Right forelimb (tissue), 1 donor: Measurements from ENCODE around the gene BOLL.
"Not testable (repeated sequence)": the region's sequence is repeated elsewhere in the genome, so short reads cannot be mapped to it uniquely, and the experiment has no call there.

ENCODE experiments used
- DNase-seq: peaks from one replicate; pipeline ENCODE4 v3.0.0-alpha.2; 2018

Gene BOLL

GRCh38 chr2:197795277-197795676 lies 10.2 kb upstream of the BOLL start:
- no peak for DNase-seq

- DNase-seq, result no peak
These were observed 8.3 kb upstream of the BOLL start for GRCh38 chr2:197793456-197793855.

- DNase-seq, result peak; percentile 55
These were observed 1.1 kb upstream of the BOLL start for GRCh38 chr2:197786010-197786877.

GRCh38 chr2:197782126-197782525 lies 3.0 kb downstream of the BOLL start:
- DNase-seq, result no peak

GRCh38 chr2:197779261-197779660 lies 5.9 kb downstream of the BOLL start:
- no peak for DNase-seq

- DNase-seq, result no peak
These were observed 7.2 kb downstream of the BOLL start for GRCh38 chr2:197777823-197778407.

GRCh38 chr2:197760293-197760657 lies 24.8 kb downstream of the BOLL start:
- DNase-seq, result no peak

- DNase-seq, result no peak
These were observed 25.4 kb downstream of the BOLL start for GRCh38 chr2:197759625-197760292.

- DNase-seq, result no peak
These were observed 26.1 kb downstream of the BOLL start for GRCh38 chr2:197759013-197759412.

GRCh38 chr2:197740200-197740599 lies 44.9 kb downstream of the BOLL start:
- no peak for DNase-seq

- not testable (repeated sequence) for DNase-seq
These were observed 56.3 kb downstream of the BOLL start for GRCh38 chr2:197728555-197729544.

GRCh38 chr2:197727011-197727410 lies 58.1 kb downstream of the BOLL start:
- DNase-seq, result no peak

GRCh38 chr2:197717863-197718262 lies 67.3 kb downstream of the BOLL start:
- DNase-seq, result no peak

- no peak for DNase-seq
These were observed 71.8 kb downstream of the BOLL start for GRCh38 chr2:197713271-197713670.

- no peak for DNase-seq
These were observed 73.5 kb downstream of the BOLL start for GRCh38 chr2:197711578-197711977.

GRCh38 chr2:197710424-197711042 lies 74.6 kb downstream of the BOLL start:
- no peak for DNase-seq

- not testable (repeated sequence) for DNase-seq
These were observed 76.0 kb downstream of the BOLL start for GRCh38 chr2:197709140-197709539.

- DNase-seq, result no peak
These were observed 76.8 kb downstream of the BOLL start for GRCh38 chr2:197708331-197708730.

- DNase-seq, result no peak
These were observed 77.6 kb downstream of the BOLL start for GRCh38 chr2:197707316-197708213.

GRCh38 chr2:197706839-197707207 lies 78.3 kb downstream of the BOLL start:
- DNase-seq, result no peak
